Activated naive CD8-positive, alpha-beta T cell treated with anti-CD3 and anti-CD28 coated beads, Interleukin-2, amount 50 U/mL, for 24 hours (primary cell): ENCODE measurements around the gene ICE2.

ENCODE experiments used
- ATAC-seq: fragments of 150-1000 bp; cut with Tn5 transposase; one replicate; pipeline ENCODE4 v1.10.0; 2021
- DNase-seq: peaks from one replicate; pipeline ENCODE4 v3.0.0; 2021
- H3K27ac Mint-ChIP-seq: one replicate; pipeline ENCODE4 v1.8.0; 2021; ENCODE audit warnings: mild to moderate bottlenecking, mixed read lengths
- H3K27me3 Mint-ChIP-seq: one replicate; pipeline ENCODE4 v1.8.0; 2021; ENCODE audit warnings: mixed read lengths
- H3K36me3 Mint-ChIP-seq: one replicate; pipeline ENCODE4 v1.8.0; 2021; ENCODE audit warnings: low read depth, mixed read lengths
- H3K4me1 Mint-ChIP-seq: one replicate; pipeline ENCODE4 v1.8.0; 2021; ENCODE audit warnings: mixed read lengths
- H3K4me3 Mint-ChIP-seq: one replicate; pipeline ENCODE4 v1.8.0; 2021; ENCODE audit warnings: mild to moderate bottlenecking, moderate library complexity, mixed read lengths
- H3K9me3 Mint-ChIP-seq: one replicate; pipeline ENCODE4 v1.8.0; 2021; ENCODE audit warnings: mixed read lengths

The ICE2 gene

DNA sequence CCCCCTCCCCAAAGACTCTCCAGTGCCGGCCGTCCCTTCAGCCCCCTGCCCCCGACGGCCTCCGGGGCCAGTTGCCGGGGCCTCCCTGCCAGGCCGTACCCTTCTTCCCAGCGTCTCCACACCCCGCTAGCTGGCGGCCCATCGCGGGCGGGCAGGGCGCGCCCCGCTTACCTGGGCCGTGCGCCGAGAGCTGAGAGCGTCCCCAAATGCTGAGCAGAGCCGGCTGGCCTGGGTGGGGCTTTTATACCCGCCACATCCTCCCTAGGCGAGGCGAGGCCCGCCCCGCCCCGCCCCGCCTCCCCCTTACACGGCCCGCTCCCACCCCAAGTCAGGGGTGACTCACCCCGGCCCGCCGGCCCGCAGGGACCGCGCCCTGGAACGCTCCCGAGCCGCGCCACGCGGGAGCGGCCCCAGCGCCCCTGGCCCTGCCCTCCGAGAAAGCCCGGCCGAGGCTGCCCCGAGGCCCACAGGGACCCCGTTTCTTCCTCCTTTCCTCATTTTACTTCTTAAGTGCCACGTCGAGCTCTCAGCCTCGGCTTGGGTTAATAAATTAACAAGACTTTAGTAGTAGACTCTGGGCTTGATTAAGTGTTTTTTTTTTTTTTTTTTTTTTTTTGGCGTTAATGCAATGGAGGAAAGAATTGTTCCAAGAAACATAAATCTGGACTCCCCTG lies 81.0 kb downstream of the ICE2 start, which contains the start of gene ANXA2:
ANXA2 (minus strand) TSS at position 215 of the 674 bp plus-strand sequence. CDS start 11,911 bp downstream, outside the sequence.
- peaks cover 21% of the 10 kb centered on the region for H3K36me3 Mint-ChIP-seq
- H3K4me1 Mint-ChIP-seq, result peaks cover 46% of the 10 kb centered on the region
- ATAC-seq (peak; percentile 84), DNase-seq (peak; percentile 84)
- H3K27ac Mint-ChIP-seq, result peak within 1 kb of the TSS; percentile 89
- H3K27me3 Mint-ChIP-seq, result peaks cover 5% of the 10 kb centered on the region
- H3K9me3 Mint-ChIP-seq, result no peaks in the 10 kb centered on the region
- peak within 1 kb of the TSS; percentile 91 for H3K4me3 Mint-ChIP-seq

DNA sequence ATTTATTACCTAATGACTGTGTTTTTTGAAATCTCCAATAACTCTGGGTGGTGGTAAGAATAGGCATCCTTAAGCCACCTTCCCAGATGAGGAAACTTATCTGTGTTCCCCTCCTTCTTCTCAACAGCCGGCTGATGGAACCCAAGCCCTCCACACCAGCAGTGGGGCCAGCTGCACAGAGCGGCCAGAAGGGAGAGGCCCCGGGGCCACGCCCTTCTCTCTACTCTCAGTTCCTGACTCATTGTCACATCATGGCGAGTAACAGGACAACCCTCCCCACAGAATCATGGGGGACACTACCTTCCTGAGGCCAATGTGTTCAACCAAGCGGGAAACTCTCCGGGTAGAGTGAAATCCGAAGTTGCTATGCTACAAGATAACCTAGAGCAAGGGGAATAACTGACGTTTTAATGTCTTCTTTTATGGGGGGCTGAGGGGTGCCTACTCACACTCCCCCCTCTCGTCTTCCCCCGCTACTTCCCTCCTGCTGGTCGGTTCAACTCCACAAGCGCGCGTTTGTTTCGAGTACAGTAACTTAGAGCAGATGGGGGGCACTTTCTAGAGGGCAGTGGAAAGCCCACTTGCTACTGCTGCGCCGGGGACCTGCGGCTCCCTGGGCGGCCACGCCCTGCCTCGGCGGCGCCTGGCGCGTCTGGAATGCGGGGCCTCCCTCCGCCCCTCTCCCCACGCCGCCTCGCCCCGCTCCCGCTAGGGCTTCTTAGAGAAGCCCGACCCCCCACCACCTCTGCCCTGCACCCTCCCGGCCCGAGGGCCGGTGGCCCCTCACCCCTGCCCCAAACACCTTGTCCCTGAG lies 81.8 kb downstream of the ICE2 start:
- Mint-ChIP-seq H3K4me1 (peaks cover 52% of the 10 kb centered on the region), H3K4me3 (peak overlapping the region; percentile 91), H3K27ac (peak overlapping the region; percentile 89), H3K36me3 (peaks cover 21% of the 10 kb centered on the region), H3K9me3 (no peaks in the 10 kb centered on the region), H3K27me3 (peaks cover 5% of the 10 kb centered on the region)
- peak; percentile 65 for DNase-seq
- ATAC-seq, result peak; percentile 68

DNA sequence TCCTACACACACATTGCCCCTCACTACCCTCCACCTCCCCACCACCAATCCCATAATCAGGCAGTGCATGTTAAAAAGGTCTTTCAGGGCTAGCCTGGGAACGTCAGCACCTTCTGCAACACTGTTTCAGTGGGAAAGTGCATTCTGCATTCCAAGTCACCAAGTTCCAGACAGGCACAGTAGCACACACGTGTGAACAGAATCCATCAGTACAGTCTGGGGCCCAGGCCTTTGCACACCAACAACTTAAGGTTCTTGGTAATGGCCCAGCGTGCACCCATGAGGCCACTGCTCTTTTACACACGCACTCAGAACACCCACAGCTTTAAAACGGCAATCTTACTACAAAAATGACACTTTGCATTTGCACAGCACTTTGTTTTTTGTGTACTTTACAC lies 82.4 kb downstream of the ICE2 start:
- Mint-ChIP-seq H3K4me1 (peaks cover 57% of the 10 kb centered on the region), H3K36me3 (peaks cover 21% of the 10 kb centered on the region), H3K27me3 (peaks cover 5% of the 10 kb centered on the region), H3K27ac (peak overlapping the region; percentile 89), H3K4me3 (peak overlapping the region; percentile 91), H3K9me3 (no peaks in the 10 kb centered on the region)
- ATAC-seq, result no peak
- no peak for DNase-seq

DNA sequence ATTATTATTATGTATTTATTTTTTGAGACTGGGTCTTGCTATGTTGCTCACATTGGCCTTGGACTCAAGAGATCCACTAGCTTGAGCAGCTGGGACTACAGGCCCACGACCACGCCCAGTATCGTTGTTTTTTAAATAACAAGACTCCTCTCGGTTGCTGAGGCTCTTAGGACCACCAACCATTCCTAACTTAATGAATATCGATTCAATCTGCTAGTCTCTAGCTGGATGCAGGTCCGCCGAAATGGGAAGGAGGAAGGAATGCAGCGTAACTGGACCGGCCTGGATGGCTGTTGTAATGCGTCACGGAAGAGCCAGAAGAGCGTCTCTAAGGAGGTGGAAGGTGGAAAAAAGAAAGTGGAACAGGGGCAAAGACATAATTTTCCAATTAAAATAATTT lies 82.8 kb downstream of the ICE2 start:
- Mint-ChIP-seq H3K36me3 (peaks cover 21% of the 10 kb centered on the region), H3K9me3 (no peaks in the 10 kb centered on the region), H3K27me3 (peaks cover 5% of the 10 kb centered on the region), H3K27ac (no peak overlapping the region), H3K4me3 (peak overlapping the region; percentile 65), H3K4me1 (peaks cover 62% of the 10 kb centered on the region)
- ATAC-seq (no peak), DNase-seq (no peak)

DNA sequence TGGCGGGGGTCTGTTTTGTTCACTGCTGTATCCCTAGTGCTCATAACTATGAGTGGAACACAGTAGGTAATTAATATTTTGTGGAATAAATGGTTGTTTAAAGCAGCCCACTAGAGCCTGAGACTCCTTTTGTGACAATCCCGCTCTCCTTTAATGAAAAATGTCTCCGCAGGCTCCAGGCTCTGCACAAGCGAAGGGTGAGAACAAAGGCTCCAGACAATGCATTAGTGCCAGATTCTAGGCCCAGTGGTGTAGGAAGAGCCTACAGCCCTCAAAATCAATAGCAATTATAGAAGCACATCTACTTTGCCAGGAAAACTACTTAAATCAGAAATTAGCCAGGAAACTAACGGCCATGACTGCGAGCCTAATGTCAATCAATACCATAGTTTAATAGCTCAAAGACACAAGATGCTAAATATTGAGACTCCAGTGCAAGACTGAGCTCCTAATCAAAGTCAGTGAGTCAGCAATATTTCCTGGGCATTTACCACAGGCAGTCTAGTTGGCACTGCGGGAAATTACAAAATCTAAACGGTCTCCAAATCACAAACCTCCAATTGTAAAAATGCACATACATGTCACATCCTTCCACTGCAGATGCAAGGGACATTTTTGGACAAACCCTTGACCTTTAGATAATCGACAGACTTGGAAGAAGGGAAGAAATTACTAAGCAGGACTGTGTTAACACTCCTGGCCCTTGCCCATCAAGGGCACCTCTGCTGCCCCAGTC lies 83.5 kb downstream of the ICE2 start:
- no peak for DNase-seq

DNA sequence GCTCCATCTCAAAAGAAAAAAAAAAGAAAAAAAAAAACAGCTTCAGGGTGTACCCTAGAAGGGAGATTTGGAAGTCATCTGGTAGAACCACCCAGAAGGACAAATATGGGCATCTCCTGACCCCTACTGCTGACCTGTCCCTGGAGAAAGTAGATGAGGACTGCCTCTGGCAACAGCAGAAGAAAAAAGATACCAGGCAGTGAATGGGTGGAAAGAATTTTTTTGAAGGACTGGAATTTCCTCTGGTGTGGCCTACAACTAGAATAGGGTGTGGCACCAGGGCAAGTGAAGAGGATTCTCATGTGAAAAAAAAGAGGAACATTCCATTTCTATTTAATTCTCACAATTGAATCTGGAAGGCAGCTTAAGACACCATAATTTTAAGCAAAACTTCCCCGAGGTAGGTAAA lies 84.2 kb downstream of the ICE2 start:
- ATAC-seq, result no peak
- Mint-ChIP-seq H3K36me3 (peaks cover 21% of the 10 kb centered on the region), H3K4me1 (peaks cover 74% of the 10 kb centered on the region), H3K4me3 (no peak overlapping the region), H3K9me3 (no peaks in the 10 kb centered on the region), H3K27me3 (peaks cover 5% of the 10 kb centered on the region), H3K27ac (no peak overlapping the region)
- DNase-seq, result no peak

More for the DNA sequence above, 83.5 kb downstream of the ICE2 start:
- Mint-ChIP-seq H3K27me3 (peaks cover 5% of the 10 kb centered on the region), H3K4me1 (peaks cover 67% of the 10 kb centered on the region), H3K9me3 (no peaks in the 10 kb centered on the region), H3K4me3 (peak overlapping the region; percentile 65), H3K27ac (no peak overlapping the region), H3K36me3 (peaks cover 21% of the 10 kb centered on the region)
- ATAC-seq, result no peak

DNA sequence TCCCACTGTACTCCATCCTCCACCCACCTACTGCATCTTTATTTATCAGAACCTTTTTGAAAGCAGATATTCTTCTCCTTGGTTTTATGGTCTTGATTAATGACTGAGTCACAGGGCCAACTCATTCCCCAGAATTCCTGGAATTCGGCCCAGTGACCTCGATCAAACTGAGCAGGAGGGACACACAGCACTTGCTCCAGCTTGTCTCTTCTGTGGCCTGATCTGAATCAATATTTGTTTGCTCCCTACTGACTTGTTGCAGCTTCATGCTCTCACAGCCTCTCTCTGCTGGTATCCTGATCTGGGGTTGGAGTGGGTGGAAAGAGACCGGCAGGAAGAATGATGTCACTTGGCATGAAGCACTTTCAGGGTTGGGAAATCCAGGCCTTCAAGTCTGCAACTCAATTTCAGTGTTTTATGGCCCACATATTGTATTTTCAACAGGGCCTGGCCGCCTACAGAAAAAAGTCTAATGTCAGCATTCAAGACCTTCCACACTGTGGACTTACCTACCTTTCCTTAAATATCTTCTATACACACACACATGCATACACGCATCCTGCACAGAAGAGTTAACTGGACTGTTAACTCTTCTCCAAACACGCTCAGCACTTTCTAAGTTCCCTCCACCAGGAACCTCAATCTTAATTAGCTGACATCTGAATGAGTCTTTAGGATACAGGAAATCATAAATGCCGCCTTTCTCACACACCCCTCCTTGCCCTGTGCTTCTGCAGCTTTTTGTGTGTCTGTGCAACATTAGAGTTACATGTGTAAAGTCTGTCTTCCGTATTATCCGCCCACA lies 85.8 kb downstream of the ICE2 start:
- Mint-ChIP-seq H3K4me3 (peak overlapping the region; percentile 1), H3K27ac (peak overlapping the region; percentile 68), H3K27me3 (no peaks in the 10 kb centered on the region), H3K9me3 (no peaks in the 10 kb centered on the region), H3K4me1 (peaks cover 74% of the 10 kb centered on the region), H3K36me3 (peaks cover 23% of the 10 kb centered on the region)
- no peak for ATAC-seq
- DNase-seq, result no peak

DNA sequence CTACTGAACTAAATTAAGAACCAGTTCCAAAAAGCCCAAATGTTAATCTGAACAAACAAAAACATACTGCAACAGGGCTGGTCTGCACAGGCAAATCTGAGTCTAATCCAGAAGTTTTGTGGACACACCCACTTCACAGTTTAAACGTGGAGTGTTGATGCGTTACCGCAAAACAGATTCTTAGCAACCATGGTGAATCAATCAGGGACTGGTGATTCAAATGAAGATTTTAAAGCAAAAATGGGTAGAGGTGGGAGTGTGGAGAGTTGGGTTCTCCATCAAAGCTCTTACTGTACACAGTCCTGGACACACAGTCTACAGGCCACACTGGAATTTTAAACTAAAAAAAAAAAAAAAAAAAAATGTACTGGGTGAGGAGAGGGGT lies 86.3 kb downstream of the ICE2 start:
- Mint-ChIP-seq H3K4me3 (no peak overlapping the region), H3K9me3 (no peaks in the 10 kb centered on the region)

DNA sequence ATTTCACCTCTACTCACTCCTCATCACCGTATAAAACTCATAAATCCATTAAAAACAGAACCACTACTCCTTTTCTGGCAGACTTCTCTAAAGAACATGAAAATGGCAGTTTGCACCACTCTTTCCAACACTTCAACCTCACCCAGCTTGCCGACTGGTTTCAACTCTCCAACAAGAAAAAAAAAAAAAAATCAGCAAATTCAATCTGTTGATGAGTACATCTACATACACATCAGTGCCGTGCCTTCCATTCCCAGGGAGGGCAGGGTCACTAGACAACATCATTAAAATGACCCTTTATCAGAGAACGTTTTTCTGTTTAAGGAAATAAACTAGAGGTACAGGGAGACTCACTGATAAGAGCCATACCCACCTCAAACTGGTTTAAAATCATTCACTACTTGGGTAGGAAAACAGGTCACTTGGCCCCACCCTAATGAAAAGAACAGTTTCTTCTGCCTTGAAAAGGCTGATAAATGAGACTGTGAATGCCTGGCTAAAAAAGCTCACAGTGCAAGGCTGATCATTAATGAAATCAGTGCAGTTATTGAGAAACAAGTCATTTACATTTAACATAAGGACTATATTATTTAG lies 87.1 kb downstream of the ICE2 start:
- peaks cover 20% of the 10 kb centered on the region for H3K36me3 Mint-ChIP-seq
- ATAC-seq (no peak), DNase-seq (no peak)
- H3K4me1 Mint-ChIP-seq, result peaks cover 72% of the 10 kb centered on the region
- no peak overlapping the region for H3K4me3 Mint-ChIP-seq
- H3K27me3 Mint-ChIP-seq, result no peaks in the 10 kb centered on the region
- H3K9me3 Mint-ChIP-seq, result no peaks in the 10 kb centered on the region
- no peak overlapping the region for H3K27ac Mint-ChIP-seq

More for the DNA sequence above, 86.3 kb downstream of the ICE2 start:
- peak overlapping the region; percentile 68 for H3K27ac Mint-ChIP-seq
- DNase-seq, result no peak
- peaks cover 23% of the 10 kb centered on the region for H3K36me3 Mint-ChIP-seq
- no peaks in the 10 kb centered on the region for H3K27me3 Mint-ChIP-seq
- H3K4me1 Mint-ChIP-seq, result peaks cover 74% of the 10 kb centered on the region
- ATAC-seq, result peak; percentile 47

DNA sequence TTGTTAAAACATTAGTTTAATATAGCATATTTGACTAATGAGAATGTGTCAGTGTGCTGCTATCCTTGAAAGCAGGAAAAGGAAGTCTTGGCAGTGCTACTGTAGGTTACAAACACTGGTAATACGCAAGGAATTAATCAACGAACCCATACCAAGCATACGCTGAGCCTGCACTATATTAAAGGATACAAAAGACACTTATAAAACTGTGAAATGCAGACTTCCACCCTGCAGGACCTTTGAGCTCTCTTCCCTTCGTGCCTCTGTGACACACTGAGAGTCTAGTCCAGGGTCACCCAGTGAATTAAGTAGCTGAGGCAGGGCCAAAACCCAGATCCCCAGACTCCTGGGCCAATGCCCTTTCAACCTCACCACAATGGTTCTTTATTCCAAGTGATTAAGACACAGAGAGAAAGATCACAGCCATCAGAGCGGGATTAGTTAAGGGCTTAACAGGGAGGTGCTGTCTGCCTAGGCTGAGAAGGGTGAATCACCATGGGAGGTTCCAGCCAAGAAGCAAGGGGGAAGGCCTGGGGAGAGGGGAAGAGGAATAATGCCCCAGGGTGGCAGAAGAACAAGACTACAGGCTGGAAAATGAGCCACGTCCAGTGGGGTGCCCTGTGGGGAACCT lies 88.0 kb downstream of the ICE2 start:
- H3K27ac Mint-ChIP-seq, result no peak overlapping the region
- no peak overlapping the region for H3K4me3 Mint-ChIP-seq
- no peaks in the 10 kb centered on the region for H3K9me3 Mint-ChIP-seq
- no peaks in the 10 kb centered on the region for H3K27me3 Mint-ChIP-seq
- no peak for DNase-seq
- H3K36me3 Mint-ChIP-seq, result peaks cover 18% of the 10 kb centered on the region
- peaks cover 67% of the 10 kb centered on the region for H3K4me1 Mint-ChIP-seq
- no peak for ATAC-seq

DNA sequence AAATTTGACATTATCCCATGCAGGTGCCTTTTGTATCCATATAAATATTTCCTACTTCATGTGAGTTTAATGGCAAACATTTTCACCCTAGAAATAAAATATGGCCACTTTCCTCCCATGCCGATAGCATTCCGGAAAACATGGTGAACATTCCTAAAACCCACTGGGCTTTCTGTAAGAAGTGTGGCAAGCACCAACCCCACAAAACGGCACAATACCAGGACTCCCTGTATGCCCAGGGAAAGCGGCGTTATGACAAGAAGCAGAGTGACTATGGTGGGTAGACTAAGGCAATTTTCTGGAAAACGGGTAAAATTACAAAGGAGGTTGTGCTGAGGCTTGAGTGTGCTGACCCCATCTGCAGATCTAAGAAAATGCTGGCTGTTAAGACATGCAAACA lies 88.7 kb downstream of the ICE2 start:
- Mint-ChIP-seq H3K27ac (no peak overlapping the region), H3K36me3 (peaks cover 16% of the 10 kb centered on the region)

DNA sequence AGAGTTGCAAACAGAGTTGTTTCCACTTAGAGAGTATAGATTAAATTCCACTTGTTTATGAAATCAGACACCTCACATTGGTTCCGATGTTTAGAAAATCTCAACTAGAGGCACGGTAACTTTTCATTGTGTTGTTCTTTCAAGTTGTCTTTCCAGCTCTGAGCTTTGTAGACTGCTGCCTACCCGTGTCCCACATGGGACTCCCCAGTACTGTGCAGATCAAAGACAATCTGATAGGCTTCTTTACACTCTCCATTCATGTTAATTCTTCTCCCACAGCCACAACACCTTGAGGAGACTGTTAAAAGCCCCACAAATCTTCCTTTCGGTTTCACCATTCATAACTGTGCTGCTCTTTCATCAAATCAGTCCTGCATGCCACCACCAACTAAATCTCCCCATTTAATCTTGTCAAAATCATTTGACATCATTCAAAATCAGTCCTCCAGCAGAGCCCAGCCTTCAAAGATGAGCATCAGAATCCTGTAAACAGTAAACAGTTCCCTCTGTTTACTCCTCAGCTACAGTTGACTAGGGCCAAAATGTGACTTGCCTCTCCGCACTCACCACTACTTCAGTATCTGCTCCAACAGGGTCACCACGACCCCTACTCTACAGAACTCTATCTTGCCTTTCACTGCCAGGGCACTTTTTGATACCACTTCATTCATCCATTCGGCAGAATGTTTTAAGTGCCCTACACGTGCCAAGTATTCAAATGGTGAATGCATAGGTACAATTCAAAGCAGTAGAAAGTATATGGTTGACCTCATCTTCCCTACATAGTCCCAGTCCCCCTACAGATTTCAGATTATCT lies 89.5 kb downstream of the ICE2 start:
- Mint-ChIP-seq H3K27ac (peak overlapping the region; percentile 52), H3K4me1 (peaks cover 58% of the 10 kb centered on the region), H3K9me3 (no peaks in the 10 kb centered on the region), H3K4me3 (peak overlapping the region; percentile 45), H3K36me3 (peaks cover 14% of the 10 kb centered on the region), H3K27me3 (no peaks in the 10 kb centered on the region)
- ATAC-seq, result peak; percentile 94
- no peak for DNase-seq

More for the DNA sequence above, 88.7 kb downstream of the ICE2 start:
- ATAC-seq, result no peak
- peaks cover 61% of the 10 kb centered on the region for H3K4me1 Mint-ChIP-seq
- no peaks in the 10 kb centered on the region for H3K9me3 Mint-ChIP-seq
- no peaks in the 10 kb centered on the region for H3K27me3 Mint-ChIP-seq
- no peak overlapping the region for H3K4me3 Mint-ChIP-seq
- DNase-seq, result no peak

DNA sequence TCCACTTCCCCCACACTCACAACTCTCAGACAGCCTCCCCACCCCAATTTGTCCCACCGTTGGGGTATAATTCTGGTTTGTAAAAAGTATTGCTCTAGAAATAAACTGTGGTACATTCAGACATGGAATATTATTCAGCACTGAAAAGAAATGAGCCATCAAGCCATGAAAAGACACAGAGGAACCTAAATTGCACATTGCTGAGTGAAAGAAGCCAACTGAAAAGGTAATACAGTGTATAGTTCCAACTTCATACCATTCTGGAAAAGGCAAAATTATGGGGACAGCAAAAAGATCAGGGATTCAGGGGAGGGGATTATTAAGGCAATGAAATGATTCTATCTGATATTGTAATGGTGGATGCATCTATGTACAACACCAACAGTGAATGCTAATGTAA lies 91.6 kb downstream of the ICE2 start:
- H3K27ac Mint-ChIP-seq, result no peak overlapping the region
- peaks cover 19% of the 10 kb centered on the region for H3K36me3 Mint-ChIP-seq
- H3K9me3 Mint-ChIP-seq, result no peaks in the 10 kb centered on the region
- DNase-seq, result no peak
- no peak for ATAC-seq
- peaks cover 41% of the 10 kb centered on the region for H3K4me1 Mint-ChIP-seq
- H3K4me3 Mint-ChIP-seq, result no peak overlapping the region
- no peaks in the 10 kb centered on the region for H3K27me3 Mint-ChIP-seq
